Activated T-cell treated with anti-CD3 and anti-CD28 coated beads for 1 hour (primary cell): ENCODE measurements around the gene LMBRD1.

Experiments
- DNase-seq: peaks from one replicate; pipeline ENCODE4 v3.0.0-alpha.2; 2020; ENCODE audit warnings: low read depth

Gene LMBRD1

GRCh38 chr6:69630767-69631166, 166.0 kb downstream of the LMBRD1 start:
- DNase-seq, result no peak

- DNase-seq, result no peak
Measured at GRCh38 chr6:69627625-69628024, 169.2 kb downstream of the LMBRD1 start.

GRCh38 chr6:69624944-69625343, 171.9 kb downstream of the LMBRD1 start:
- DNase-seq, result no peak
